Transverse colon (tissue), 4 donors: ENCODE measurements around the gene TAF7L.

Experiments used
- CTCF ChIP-seq, 5 experiments: fragments of 200-600 bp in 3 of 5; fragments of 450-650 bp in 2 of 5; sonication (generic) in 3 of 5; IDR thresholded peaks; 1 replicate in 2 of 5; 2 replicates in 3 of 5; pipeline ENCODE4 v1.5.1; 2016 to 2017; ENCODE audit warnings: antibody characterized with exemption in 5 of 5, inconsistent platforms in 3 of 5, mild to moderate bottlenecking in 2 of 5, moderate library complexity in 1 of 5
- EP300 ChIP-seq: sonication (generic); formaldehyde crosslinking; IDR thresholded peaks from one replicate; pipeline ENCODE4 v1.6.1; 2017; ENCODE audit warnings: antibody characterized with exemption, low read depth
- POLR2A ChIP-seq: fragments of 450-650 bp; IDR thresholded peaks from one replicate; pipeline ENCODE4 v1.6.1; 2016; ENCODE audit warnings: antibody characterized with exemption, mild to moderate bottlenecking, moderate library complexity
- POLR2AphosphoS5 ChIP-seq, 3 donors: sonication (generic); formaldehyde crosslinking; IDR thresholded peaks; one replicate each; pipeline ENCODE4 v1.6.1; 2016; ENCODE audit warnings: antibody characterized with exemption in 3 of 3

GRCh38 chrX:101263766-101264165 is 27.4 kb downstream of the TAF7L start:
- TF ChIP-seq CTCF (IDR thresholded peaks at IDR 0.05) (no peak), POLR2A (no peak), POLR2AphosphoS5 (IDR thresholded peaks at IDR 0.05) (no peak), EP300 (no peak)
